ENCODE data around the gene FBF1. TPM values are rescaled to one million over a fixed set of nuclear protein-coding genes. Genes with fewer than 3 reads are reported as not detected.
"Not testable (repeated sequence)": the region's sequence is repeated elsewhere in the genome, so short reads cannot be mapped to it uniquely, and the experiment has no call there.

Gene FBF1
- total RNA-seq, 2 experiments from 2014 or later = 16.2 to 18.0 TPM

DNA sequence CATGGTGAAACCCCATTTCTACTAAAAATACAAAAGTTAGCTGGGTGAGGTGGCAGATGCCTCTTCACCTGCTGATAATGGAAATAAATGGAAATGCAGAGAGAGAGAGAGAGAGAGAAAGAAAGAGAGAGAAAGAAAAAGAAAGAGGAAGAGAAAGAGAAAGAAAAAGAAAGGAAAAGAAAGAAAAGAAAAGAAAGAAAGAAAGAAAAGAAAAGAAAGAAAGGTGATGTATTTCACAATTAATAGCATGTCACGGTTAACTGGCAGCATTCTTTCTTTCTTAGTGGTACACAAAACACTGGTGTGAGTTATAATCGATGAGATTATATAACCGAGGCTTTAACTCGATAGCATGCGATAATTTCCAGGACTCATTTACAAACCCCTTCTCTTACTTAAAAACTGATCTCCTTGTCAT lies 34.9 kb upstream of the FBF1 start:
- DNase-seq = no peak
- POLR2A ChIA-PET = interaction anchor here (0.5 kb wide), 1 partner anchor 90 kb away, joined by 3 read pairs; no protein-coding TSS in a partner anchor
- peaks cover 14% of the 10 kb centered on the region for H3K36me3 Mint-ChIP-seq (ENCODE audit: low read depth)
- no peak for ATAC-seq
- no peaks in the 10 kb centered on the region for H3K27me3 Mint-ChIP-seq
- H3K9me3 Mint-ChIP-seq (ENCODE audit: low read depth) = no peaks in the 10 kb centered on the region
- CTCF ChIA-PET = no interaction called here
- no peak overlapping the region for H3K4me3 Mint-ChIP-seq
- intact Hi-C loops (cut with DNase I, micrococcal nuclease) = loop anchor here in 1 of 2 experiments (5.0 kb wide), 1 partner anchor 762 kb away; the partner anchor contains the start of genes MFSD11 and SRSF2
- H3K4me1 Mint-ChIP-seq = peaks cover 28% of the 10 kb centered on the region
- no peak overlapping the region for H3K27ac Mint-ChIP-seq

DNA sequence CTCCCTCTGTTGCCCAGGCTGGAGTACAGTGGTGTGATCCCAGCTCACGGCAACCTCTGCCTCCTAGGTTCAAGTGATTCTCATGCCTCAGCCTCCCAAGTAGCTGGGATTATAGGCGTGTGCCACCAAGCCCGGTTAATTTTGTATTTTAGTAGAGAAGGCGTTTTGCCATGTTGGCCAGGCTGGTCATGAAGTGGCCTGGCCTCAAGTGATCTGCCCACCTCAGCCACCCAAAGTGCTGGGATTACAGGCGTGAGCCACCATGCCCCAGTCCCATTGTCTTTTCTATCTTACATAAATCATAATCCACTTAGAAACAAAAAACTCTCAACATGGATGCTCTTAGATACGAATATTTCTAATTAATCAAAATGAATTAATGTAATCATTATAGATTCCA lies 34.3 kb upstream of the FBF1 start:
- H3K27me3 Mint-ChIP-seq; H3K9me3 Mint-ChIP-seq (ENCODE audit: low read depth); H3K27ac Mint-ChIP-seq; DNase-seq; POLR2A ChIA-PET; CTCF ChIA-PET; H3K4me3 Mint-ChIP-seq; ATAC-seq: not testable (repeated sequence)
- intact Hi-C loops (cut with DNase I, micrococcal nuclease) = loop anchor here in 1 of 2 experiments (5.0 kb wide), 1 partner anchor 762 kb away; the partner anchor contains the start of genes MFSD11 and SRSF2
- H3K36me3 Mint-ChIP-seq (ENCODE audit: low read depth) = peaks cover 14% of the 10 kb centered on the region
- H3K4me1 Mint-ChIP-seq = peaks cover 22% of the 10 kb centered on the region

DNA sequence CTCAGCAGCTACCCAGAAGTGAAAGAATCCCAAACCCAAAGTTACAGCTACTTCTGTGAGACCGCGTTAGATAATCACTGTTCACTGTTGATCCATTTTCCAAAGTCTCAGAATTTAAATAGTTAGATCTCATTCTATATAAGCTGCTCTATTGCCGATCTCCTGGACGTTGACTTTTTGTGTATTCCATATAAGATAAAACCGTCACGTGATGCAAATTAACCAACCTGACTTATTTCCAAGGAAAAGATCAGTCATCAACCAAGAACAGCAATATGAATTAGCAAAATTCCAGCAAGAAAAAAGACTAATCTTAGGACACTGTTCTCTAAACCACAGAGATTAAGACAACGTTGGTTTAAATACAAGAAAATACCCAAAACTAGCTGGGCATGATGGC lies 29.8 kb upstream of the FBF1 start:
- Mint-ChIP-seq H3K27ac (no peak overlapping the region), H3K9me3 (ENCODE audit: low read depth) (no peaks in the 10 kb centered on the region), H3K4me3 (no peak overlapping the region), H3K36me3 (ENCODE audit: low read depth) (peaks cover 10% of the 10 kb centered on the region), H3K4me1 (peaks cover 5% of the 10 kb centered on the region), H3K27me3 (no peaks in the 10 kb centered on the region)
- ChIA-PET POLR2A (no interaction called here), CTCF (interaction anchor here (0.6 to 1.0 kb wide), 2 partner anchors 8 to 338 kb away, joined by 3 read pairs; partner anchors contain the start of gene SMIM5)
- no peak for DNase-seq
- intact Hi-C loops (cut with DNase I, micrococcal nuclease) = no loop called here
- no peak for ATAC-seq

- POLR2A ChIA-PET = no interaction called here
- no peaks in the 10 kb centered on the region for H3K9me3 Mint-ChIP-seq (ENCODE audit: low read depth)
- peaks cover 9% of the 10 kb centered on the region for H3K36me3 Mint-ChIP-seq (ENCODE audit: low read depth)
- CTCF ChIA-PET = interaction anchor here (0.6 to 1.0 kb wide), 3 partner anchors 8 to 428 kb away, joined by 3 read pairs; partner anchors contain the start of gene SMIM5
- peaks cover 4% of the 10 kb centered on the region for H3K4me1 Mint-ChIP-seq
- no peaks in the 10 kb centered on the region for H3K27me3 Mint-ChIP-seq
- intact Hi-C loops (cut with DNase I, micrococcal nuclease) = no loop called here
- H3K27ac Mint-ChIP-seq = no peak overlapping the region
- DNase-seq (no peak), ATAC-seq (no peak)
- H3K4me3 Mint-ChIP-seq = no peak overlapping the region
These were observed 29.2 kb upstream of the FBF1 start for GRCh38 chr17:75970011-75970523.

DNA sequence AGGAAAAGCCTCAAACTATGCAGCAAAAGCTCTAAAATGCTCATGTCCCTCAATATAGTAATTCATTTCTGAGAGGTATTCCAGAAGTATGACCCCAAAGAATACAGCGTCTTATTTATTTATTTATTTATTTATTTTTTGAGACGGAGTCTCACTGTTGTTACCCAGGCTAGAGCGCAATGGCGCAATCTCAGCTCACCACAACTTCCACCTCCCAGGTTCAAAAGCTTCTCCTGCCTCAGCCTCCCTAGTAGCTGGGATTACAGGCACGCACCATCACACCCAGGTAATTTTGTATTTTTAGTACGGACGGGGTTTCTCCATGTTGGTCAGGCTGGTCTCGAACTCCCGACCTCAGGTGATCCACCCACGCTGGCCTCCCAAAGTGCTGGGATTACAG lies 28.2 kb upstream of the FBF1 start:
- ChIA-PET POLR2A (interaction anchor here (0.8 kb wide), 1 partner anchor 327 kb away, joined by 3 read pairs; no protein-coding TSS in a partner anchor), CTCF (interaction anchor here (0.6 to 1.4 kb wide), 3 partner anchors 31 to 429 kb away, joined by 3 to 5 read pairs (median 3); no protein-coding TSS in a partner anchor)
- H3K36me3 Mint-ChIP-seq (ENCODE audit: low read depth); H3K4me1 Mint-ChIP-seq; DNase-seq; intact Hi-C loops (cut with DNase I, micrococcal nuclease); H3K27me3 Mint-ChIP-seq; H3K27ac Mint-ChIP-seq; H3K4me3 Mint-ChIP-seq; H3K9me3 Mint-ChIP-seq (ENCODE audit: low read depth); ATAC-seq: not testable (repeated sequence)

- H3K27ac Mint-ChIP-seq = no peak overlapping the region
- DNase-seq (no peak), ATAC-seq (no peak)
- peaks cover 3% of the 10 kb centered on the region for H3K36me3 Mint-ChIP-seq (ENCODE audit: low read depth)
- H3K9me3 Mint-ChIP-seq (ENCODE audit: low read depth) = no peaks in the 10 kb centered on the region
- H3K4me1 Mint-ChIP-seq = peaks cover 4% of the 10 kb centered on the region
- H3K4me3 Mint-ChIP-seq = no peak overlapping the region
- POLR2A ChIA-PET = no interaction called here
- no peaks in the 10 kb centered on the region for H3K27me3 Mint-ChIP-seq
- intact Hi-C loops (cut with DNase I, micrococcal nuclease) = no loop called here
- CTCF ChIA-PET = interaction anchor here (0.6 to 1.1 kb wide), 3 partner anchors 37 to 212 kb away, joined by 3 read pairs; no protein-coding TSS in a partner anchor
These were observed 24.6 kb upstream of the FBF1 start for GRCh38 chr17:75965468-75965867.

- H3K27ac Mint-ChIP-seq = no peak overlapping the region
- H3K4me1 Mint-ChIP-seq = peaks cover 2% of the 10 kb centered on the region
- intact Hi-C loops (cut with DNase I, micrococcal nuclease) = no loop called here
- no peak for DNase-seq
- H3K9me3 Mint-ChIP-seq (ENCODE audit: low read depth) = no peaks in the 10 kb centered on the region
- H3K36me3 Mint-ChIP-seq (ENCODE audit: low read depth) = peaks cover 10% of the 10 kb centered on the region
- ChIA-PET POLR2A (no interaction called here), CTCF (interaction anchor here (0.9 to 1.5 kb wide), 4 partner anchors 21 to 54 kb away, joined by 3 to 5 read pairs (median 4); no protein-coding TSS in a partner anchor)
- H3K4me3 Mint-ChIP-seq = no peak overlapping the region
- no peaks in the 10 kb centered on the region for H3K27me3 Mint-ChIP-seq
- ATAC-seq = no peak
These were observed 19.1 kb upstream of the FBF1 start for GRCh38 chr17:75959839-75960511.

DNA sequence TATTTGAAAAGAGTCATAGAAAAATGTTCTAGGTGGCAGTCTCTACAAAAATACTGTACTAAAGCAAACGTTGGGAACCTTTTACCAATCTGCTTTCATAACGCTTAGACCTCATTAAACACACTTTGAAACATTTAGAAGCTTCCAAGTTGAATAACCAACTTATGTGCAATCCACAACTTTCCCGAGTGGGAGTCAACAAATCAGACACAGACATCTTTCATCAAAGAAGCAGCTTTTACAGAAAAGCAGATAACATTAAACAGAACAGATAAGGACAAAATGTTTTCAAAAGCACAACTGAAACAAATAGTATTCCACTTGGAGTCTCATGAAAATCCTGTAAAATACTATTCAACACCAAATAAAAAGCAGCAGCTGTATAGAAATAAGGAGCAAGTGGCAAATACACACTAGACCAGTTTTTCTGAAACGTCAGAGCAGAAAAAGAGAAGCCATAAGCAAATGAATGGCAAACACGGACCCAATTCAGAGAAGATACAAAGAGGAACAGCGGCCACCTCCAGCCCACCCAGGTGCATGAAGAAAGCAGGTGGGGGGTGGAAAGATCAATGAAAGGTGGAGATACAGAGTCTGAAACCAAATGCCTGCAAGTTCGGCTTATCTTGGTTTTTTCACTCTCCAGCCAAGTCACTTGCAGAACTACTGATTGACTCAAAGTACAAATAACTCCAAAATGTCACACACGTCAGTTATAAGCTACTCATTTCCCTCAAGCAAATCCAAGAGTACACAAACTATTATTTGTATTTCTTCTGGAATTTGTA lies 18.4 kb upstream of the FBF1 start:
- CTCF ChIA-PET = interaction anchor here (0.7 to 1.5 kb wide), 5 partner anchors 22 to 127 kb away, joined by 3 to 5 read pairs (median 3); no protein-coding TSS in a partner anchor
- no peaks in the 10 kb centered on the region for H3K9me3 Mint-ChIP-seq (ENCODE audit: low read depth)

GRCh38 chr17:75950855-75951554 lies 10.2 kb upstream of the FBF1 start:
- no peaks in the 10 kb centered on the region for H3K9me3 Mint-ChIP-seq (ENCODE audit: low read depth)
- CTCF ChIA-PET = no interaction called here
- no peaks in the 10 kb centered on the region for H3K4me1 Mint-ChIP-seq
- peaks cover 23% of the 10 kb centered on the region for H3K36me3 Mint-ChIP-seq (ENCODE audit: low read depth)
- H3K4me3 Mint-ChIP-seq = no peak overlapping the region
- no peak for ATAC-seq
- no peak for DNase-seq
- intact Hi-C loops (cut with DNase I, micrococcal nuclease) = no loop called here
- POLR2A ChIA-PET = no interaction called here
- no peaks in the 10 kb centered on the region for H3K27me3 Mint-ChIP-seq
- H3K27ac Mint-ChIP-seq = no peak overlapping the region

More for the DNA sequence above, 18.4 kb upstream of the FBF1 start:
- intact Hi-C loops (cut with DNase I, micrococcal nuclease) = no loop called here
- Mint-ChIP-seq H3K36me3 (ENCODE audit: low read depth) (peaks cover 10% of the 10 kb centered on the region), H3K27ac (no peak overlapping the region), H3K27me3 (no peaks in the 10 kb centered on the region), H3K4me3 (no peak overlapping the region), H3K4me1 (peaks cover 2% of the 10 kb centered on the region)
- ATAC-seq (no peak), DNase-seq (no peak)
- POLR2A ChIA-PET = no interaction called here

- Mint-ChIP-seq H3K27me3 (no peaks in the 10 kb centered on the region), H3K36me3 (ENCODE audit: low read depth) (peaks cover 19% of the 10 kb centered on the region), H3K27ac (no peak overlapping the region), H3K4me1 (no peaks in the 10 kb centered on the region), H3K9me3 (ENCODE audit: low read depth) (no peaks in the 10 kb centered on the region), H3K4me3 (no peak overlapping the region)
- ChIA-PET POLR2A (no interaction called here), CTCF (no interaction called here)
- no peak for ATAC-seq
- no peak for DNase-seq
- intact Hi-C loops (cut with DNase I, micrococcal nuclease) = no loop called here
These were observed 9.6 kb upstream of the FBF1 start for GRCh38 chr17:75950421-75950820.

GRCh38 chr17:75945211-75945610 lies 4.4 kb upstream of the FBF1 start:
- Mint-ChIP-seq H3K4me1 (peaks cover 11% of the 10 kb centered on the region), H3K36me3 (ENCODE audit: low read depth) (peaks cover 6% of the 10 kb centered on the region), H3K27ac (no peak overlapping the region), H3K27me3 (no peaks in the 10 kb centered on the region), H3K9me3 (ENCODE audit: low read depth) (no peaks in the 10 kb centered on the region), H3K4me3 (no peak overlapping the region)
- intact Hi-C loops (cut with DNase I, micrococcal nuclease) = no loop called here
- no peak for ATAC-seq
- ChIA-PET CTCF (interaction anchor here (0.6 to 1.1 kb wide), 2 partner anchors 9 to 39 kb away, joined by 3 read pairs; no protein-coding TSS in a partner anchor), POLR2A (no interaction called here)
- no peak for DNase-seq
